Measurements from ENCODE around the gene ERBB4. TPM values are rescaled to one million over a fixed set of nuclear protein-coding genes. Genes with fewer than 3 reads are reported as not detected.
"Not testable (repeated sequence)": the region's sequence is repeated elsewhere in the genome, so short reads cannot be mapped to it uniquely, and the experiment has no call there.

Gene ERBB4
- total RNA-seq, 3 donors from 2014 or later: 1.6 to 53.1 (median 18.4) TPM

GRCh38 chr2:211564441-211564840 lies 974.2 kb downstream of the ERBB4 start:
- Histone ChIP-seq H3K9me3 (no peaks in the 10 kb centered on the region), H3K36me3 (no peaks in the 10 kb centered on the region), H3K27me3 (no peaks in the 10 kb centered on the region), H3K4me3 (no peak overlapping the region), H3K4me1 (no peaks in the 10 kb centered on the region), H3K27ac (no peak overlapping the region)
- no peak for DNase-seq (ENCODE audit: low spot score in 2 of 2)
- intact Hi-C loops (cut with DNase I; ENCODE audit: low total_unique reads): no loop called here
- no peak for TF ChIP-seq POLR2AphosphoS5 (IDR thresholded peaks at IDR 0.05)
- TF ChIP-seq POLR2A (IDR thresholded peaks at IDR 0.05): no peak
- TF ChIP-seq CTCF (IDR thresholded peaks at IDR 0.05): no peak

GRCh38 chr2:211545582-211545981 lies 993.0 kb downstream of the ERBB4 start:
- no peaks in the 10 kb centered on the region for H3K27me3 ChIP-seq
- H3K9me3 ChIP-seq: no peaks in the 10 kb centered on the region
- no peak overlapping the region for H3K4me3 ChIP-seq
- DNase-seq (ENCODE audit: low spot score in 2 of 2): no peak
- no peak for TF ChIP-seq CTCF (IDR thresholded peaks at IDR 0.05)
- intact Hi-C loops (cut with DNase I; ENCODE audit: low total_unique reads): loop anchor here (10.0 kb wide), 1 partner anchor 559 kb away; no protein-coding TSS in a partner anchor
- H3K4me1 ChIP-seq: no peaks in the 10 kb centered on the region
- no peak overlapping the region for H3K27ac ChIP-seq
- H3K36me3 ChIP-seq: no peaks in the 10 kb centered on the region

GRCh38 chr2:211534632-211535031 lies 1004.0 kb downstream of the ERBB4 start:
- Histone ChIP-seq H3K27ac (no peak overlapping the region), H3K9me3 (peaks cover 5 to 6% of the 10 kb centered on the region in 2 donors), H3K36me3 (no peaks in the 10 kb centered on the region), H3K4me3 (no peak overlapping the region), H3K4me1 (no peaks in the 10 kb centered on the region), H3K27me3 (no peaks in the 10 kb centered on the region)
- TF ChIP-seq CTCF (IDR thresholded peaks at IDR 0.05) (no peak), POLR2AphosphoS5 (IDR thresholded peaks at IDR 0.05) (no peak), POLR2A (IDR thresholded peaks at IDR 0.05) (no peak)
- intact Hi-C loops (cut with DNase I; ENCODE audit: low total_unique reads): no loop called here
- DNase-seq (ENCODE audit: low spot score in 2 of 2): no peak

GRCh38 chr2:211524248-211524647 lies 1014.4 kb downstream of the ERBB4 start:
- H3K4me1 ChIP-seq; H3K36me3 ChIP-seq; H3K27ac ChIP-seq; intact Hi-C loops (cut with DNase I; ENCODE audit: low total_unique reads); H3K9me3 ChIP-seq; H3K4me3 ChIP-seq; H3K27me3 ChIP-seq; DNase-seq (ENCODE audit: low spot score in 2 of 2): not testable (repeated sequence)

GRCh38 chr2:211516537-211516936 lies 1022.1 kb downstream of the ERBB4 start:
- Histone ChIP-seq H3K9me3 (no peaks in the 10 kb centered on the region), H3K36me3 (no peaks in the 10 kb centered on the region), H3K27me3 (no peaks in the 10 kb centered on the region), H3K4me3 (no peak overlapping the region), H3K27ac (no peak overlapping the region), H3K4me1 (no peaks in the 10 kb centered on the region)
- no peak for TF ChIP-seq POLR2AphosphoS5 (IDR thresholded peaks at IDR 0.05)
- no peak for TF ChIP-seq CTCF (IDR thresholded peaks at IDR 0.05)
- TF ChIP-seq POLR2A (IDR thresholded peaks at IDR 0.05): no peak
- DNase-seq (ENCODE audit: low spot score in 2 of 2): no peak
- intact Hi-C loops (cut with DNase I; ENCODE audit: low total_unique reads): no loop called here

GRCh38 chr2:211514049-211514448 lies 1024.6 kb downstream of the ERBB4 start:
- Histone ChIP-seq H3K27ac (no peak overlapping the region), H3K27me3 (no peaks in the 10 kb centered on the region), H3K9me3 (no peaks in the 10 kb centered on the region), H3K4me3 (no peak overlapping the region), H3K36me3 (no peaks in the 10 kb centered on the region), H3K4me1 (no peaks in the 10 kb centered on the region)
- no peak for TF ChIP-seq POLR2A (IDR thresholded peaks at IDR 0.05)
- intact Hi-C loops (cut with DNase I; ENCODE audit: low total_unique reads): no loop called here
- DNase-seq (ENCODE audit: low spot score in 2 of 2): no peak

Measured in breast epithelium (tissue), 4 donors.